HG03521 (cell line): ENCODE measurements around the gene JOSD2.

ENCODE experiments used
- ATAC-seq: cut with Tn5 transposase; IDR thresholded peaks from one replicate; pipeline ENCODE4 v1.9.1; 2021; ENCODE audit warnings: mild to moderate bottlenecking, moderate library complexity; ENCODE audit not compliant: unreplicated experiment

JOSD2 gene, protein sequence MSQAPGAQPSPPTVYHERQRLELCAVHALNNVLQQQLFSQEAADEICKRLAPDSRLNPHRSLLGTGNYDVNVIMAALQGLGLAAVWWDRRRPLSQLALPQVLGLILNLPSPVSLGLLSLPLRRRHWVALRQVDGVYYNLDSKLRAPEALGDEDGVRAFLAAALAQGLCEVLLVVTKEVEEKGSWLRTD

DNA sequence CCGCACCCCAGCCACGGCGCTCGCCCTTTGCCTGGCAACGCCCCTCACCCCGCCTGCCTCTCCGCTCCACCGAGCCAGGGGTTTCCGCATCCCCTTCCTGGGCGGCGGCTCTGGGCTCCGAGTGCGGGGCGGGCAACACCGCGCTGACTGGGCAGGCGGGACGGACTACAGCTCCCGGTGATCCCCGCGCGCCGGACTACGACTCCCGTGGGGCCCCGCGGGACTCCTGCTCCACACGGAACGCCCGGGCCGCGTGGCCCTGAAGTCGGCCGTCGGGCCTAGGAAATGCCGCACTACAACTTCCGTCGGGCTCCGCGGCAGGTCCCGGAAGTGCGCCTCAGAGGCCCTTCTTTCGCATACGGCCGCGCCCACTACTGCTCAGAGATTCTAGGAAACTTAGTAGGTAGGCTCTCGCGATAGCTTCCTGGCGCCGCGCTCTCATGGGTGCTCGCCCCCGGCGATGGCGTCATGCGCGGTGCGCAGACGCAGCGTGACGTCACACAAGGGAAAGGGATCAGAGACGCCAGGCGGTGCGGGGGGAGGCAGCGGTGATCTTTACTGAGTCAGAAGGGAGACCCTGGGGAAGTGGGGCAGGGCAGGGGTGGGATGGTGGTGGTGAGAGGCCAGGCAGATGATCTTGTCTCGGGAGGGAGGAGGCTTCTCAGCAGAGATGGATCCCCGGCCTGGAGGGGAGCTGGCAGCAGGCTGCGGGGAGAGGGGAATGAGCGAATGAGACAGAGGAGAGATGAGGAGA, at the start of gene JOSD2:
Gene JOSD2 (minus strand): TSS at position 123 of the 754 bp plus-strand sequence. CDS start 760 bp downstream, outside the sequence.
- ATAC-seq: peak; percentile 87

DNA sequence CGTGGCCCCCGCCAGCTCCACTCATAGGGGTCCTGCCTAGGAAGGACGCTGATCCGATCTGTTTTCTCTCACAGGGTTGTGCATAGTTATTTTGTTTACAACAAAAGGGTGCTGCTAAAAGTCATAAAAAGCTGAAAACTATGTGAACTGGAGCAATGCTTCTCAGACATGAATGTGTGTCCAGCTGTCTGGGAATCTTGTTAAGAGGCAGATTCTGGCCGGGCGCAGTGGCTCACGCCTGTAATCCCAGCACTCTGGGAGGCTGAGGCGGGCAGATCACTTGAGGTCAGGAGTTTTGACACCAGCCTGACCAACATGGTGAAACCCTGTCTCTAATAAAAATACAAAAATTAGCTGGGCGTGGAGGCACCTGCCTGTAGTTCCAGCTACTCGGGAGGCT, 48.6 kb upstream of the JOSD2 start:
- ATAC-seq: no peak

- ATAC-seq: no peak
Observed at GRCh38 chr19:50558449-50558848, 47.5 kb upstream of the JOSD2 start.

GRCh38 chr19:50558039-50558438, 47.0 kb upstream of the JOSD2 start:
- ATAC-seq: no peak

DNA sequence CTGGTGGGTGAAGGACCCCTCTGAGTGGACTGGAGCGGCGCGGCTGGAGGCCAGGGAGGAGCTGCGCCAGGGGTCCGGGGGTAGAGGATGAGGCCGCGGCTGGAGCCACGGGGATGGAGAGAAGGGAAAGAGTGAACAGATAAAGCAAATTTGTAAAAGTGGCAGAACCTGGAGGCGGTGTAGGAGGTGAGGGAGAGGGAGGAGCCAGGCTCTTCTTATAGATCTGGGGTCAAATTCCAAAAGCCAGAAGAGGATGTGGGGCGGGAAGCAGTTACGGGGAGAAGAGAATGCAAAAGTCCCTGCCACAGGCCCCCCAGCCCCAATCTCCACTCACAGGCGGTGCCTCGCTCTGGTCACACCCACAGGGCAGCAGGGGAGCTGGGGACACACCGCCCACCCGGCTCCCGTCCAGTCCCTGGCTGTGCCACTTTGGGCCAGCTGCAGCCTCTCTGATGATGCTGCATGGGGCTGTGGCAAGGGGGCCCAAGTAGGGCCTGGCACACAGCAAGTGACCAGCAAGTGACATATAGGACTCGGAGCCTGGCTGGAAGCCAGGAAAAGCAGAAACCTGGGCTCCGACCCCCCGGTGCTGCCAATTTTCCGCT, 46.1 kb upstream of the JOSD2 start:
- no peak for ATAC-seq

DNA sequence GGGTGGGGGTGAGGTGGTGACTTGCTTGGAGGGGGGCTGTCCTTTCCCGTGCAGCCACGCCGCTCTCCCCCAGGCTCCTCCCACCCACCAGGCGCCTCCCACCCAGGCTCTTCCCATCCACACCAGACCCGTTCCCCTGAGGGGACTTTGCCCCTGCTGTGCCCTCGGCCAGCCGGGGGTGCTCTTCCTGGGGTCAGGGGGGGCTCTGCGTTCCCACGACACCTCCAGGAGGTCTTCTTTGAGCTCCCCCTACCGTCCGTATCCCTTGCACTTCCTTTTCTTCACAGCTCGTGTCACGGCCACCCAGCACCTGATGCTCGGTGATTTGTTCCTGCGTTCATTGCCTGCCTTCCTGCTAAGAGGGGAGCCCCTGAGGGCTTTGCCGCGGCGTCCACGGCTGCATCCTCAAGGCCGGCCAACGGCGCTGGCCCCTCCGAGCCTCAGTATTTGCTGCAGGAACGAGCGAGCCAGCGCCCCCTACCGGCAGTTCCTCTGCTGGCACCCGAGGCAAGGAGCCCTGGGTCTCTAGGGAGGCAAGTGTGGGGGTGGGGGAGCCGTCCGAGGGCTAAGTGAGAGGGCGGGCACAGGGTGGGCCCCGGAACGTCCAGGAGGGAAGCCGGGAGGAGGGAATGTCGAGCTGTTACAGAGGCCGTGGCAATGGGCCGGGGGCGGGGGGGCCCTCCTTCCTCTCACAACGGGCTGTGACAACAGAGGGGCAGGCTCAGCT, 45.5 kb upstream of the JOSD2 start:
- ATAC-seq: no peak

DNA sequence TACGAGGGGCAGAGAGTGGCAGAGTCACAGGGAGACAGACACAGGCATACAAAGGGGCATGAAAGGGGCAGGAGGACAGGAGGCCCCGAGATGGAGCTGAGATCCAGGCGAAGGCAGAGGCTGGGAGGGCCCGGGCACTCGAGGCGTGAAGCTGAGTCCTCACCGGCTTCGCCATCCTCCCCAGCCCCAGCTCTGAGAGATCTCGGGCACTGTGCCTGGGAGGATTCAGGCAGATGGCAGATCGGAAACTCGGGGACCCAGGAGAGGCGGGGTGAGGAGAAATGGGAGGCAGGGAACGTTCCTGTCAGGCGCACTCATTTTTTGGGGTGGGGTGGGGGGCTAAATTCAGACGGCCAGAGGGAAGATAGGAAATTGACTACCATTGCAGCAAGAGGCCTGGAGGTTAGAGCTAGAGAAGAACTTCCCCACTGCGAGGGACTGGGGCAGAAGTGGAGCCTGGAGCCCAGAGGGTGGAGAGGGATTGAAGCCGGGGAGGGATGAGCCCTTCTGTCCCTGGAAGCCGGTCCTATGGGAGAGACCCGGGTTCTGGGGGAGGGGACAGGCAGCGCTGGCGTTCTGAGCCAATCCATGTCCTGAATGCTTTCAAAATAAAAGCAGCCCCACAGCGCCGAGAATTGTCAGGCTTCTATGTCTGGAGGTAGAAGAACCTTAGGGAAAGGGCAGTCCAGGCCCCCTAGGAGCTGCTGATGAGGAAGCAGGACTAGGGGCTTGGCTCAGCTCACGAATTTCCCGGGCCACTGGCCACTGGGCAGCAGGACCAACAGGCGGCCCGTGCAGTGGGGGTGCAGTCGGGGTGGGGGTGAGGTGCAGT, 44.7 kb upstream of the JOSD2 start:
- no peak for ATAC-seq

GRCh38 chr19:50555033-50555432, 44.0 kb upstream of the JOSD2 start:
- ATAC-seq: no peak

DNA sequence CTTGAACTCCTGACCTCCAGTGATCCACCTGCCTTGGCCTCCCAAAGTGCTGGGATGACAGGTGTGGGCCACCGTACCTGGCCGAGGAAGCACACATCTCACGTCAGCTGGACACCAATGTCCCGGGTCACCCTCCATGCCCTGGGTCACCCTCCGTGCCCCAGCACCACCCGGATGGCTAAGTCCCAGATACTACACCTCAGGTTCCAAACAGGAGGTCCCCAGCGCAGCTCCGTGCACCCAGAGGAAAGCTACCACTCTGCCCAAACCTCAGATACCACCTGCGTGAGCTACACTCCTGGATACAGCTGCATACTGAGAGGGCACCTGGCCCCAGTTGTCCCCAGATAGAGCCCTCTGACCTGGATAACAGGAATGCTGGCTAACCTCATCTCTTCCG, 43.2 kb upstream of the JOSD2 start:
- no peak for ATAC-seq

DNA sequence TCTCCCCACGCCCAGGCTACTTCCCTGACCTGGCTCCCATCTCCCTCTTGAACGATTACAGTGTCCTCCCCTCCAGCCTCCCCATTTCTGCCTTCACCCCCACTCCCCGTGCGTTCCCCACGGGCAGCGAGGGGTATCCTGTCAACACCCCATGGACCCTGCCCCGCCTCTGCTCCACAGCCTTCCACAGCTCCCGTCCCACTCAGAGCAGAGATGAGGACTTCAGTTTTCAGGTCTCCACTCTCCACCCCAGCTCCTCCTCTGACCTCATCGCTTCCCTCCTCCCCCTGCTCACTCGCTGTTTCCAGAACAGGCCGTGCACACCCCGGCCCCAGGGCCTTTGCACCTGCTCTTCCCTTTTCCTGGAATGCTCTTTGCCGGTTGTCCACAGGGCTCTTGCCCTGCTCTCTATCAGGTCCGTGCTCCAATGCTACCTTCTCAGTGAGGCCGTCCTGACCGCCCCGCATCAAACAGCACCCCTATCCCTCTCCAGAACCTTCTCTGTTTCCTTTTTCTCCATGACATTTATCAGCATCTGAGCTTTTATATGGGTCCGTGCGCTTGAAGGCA, 42.2 kb upstream of the JOSD2 start:
- no peak for ATAC-seq

DNA sequence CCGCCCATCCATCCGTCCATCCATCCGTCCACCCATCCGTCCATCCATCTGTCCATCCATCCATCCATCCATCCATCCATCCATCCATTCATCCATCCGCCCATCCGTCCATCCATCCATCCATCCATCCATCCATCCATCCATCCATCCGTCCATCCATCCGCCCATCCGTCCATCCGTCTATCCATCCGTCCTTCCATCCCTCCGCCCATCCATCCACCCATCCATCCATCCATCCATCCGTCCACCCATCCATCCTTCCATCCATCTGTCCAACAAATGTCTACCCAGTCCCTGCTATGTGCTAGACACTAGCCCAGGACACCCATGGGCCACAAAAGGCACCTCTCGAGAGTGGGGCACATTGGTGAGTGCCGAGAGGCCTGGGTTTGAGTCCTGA, 41.5 kb upstream of the JOSD2 start:
- no peak for ATAC-seq

- no peak for ATAC-seq
Observed at GRCh38 chr19:50551715-50552187, 40.8 kb upstream of the JOSD2 start.

GRCh38 chr19:50551034-50551714, 40.2 kb upstream of the JOSD2 start:
- no peak for ATAC-seq

GRCh38 chr19:50550594-50550966, 39.6 kb upstream of the JOSD2 start:
- no peak for ATAC-seq

- no peak for ATAC-seq
Observed at GRCh38 chr19:50549927-50550593, 39.1 kb upstream of the JOSD2 start.

- ATAC-seq: no peak
Observed at GRCh38 chr19:50549059-50549926, 38.3 kb upstream of the JOSD2 start.

- no peak for ATAC-seq
Observed at GRCh38 chr19:50548191-50549058, 37.4 kb upstream of the JOSD2 start.
